AG04449 (cell line): ENCODE results near the gene LRMDA.

ENCODE experiments used
- CTCF ChIA-PET: fragments of 350-600 bp; formaldehyde crosslinking; extraction: SDS; loops from one replicate; lab custom pipeline; 2021; ENCODE audit warnings: antibody characterized with exemption; lab: Yijun Ruan, JAX
- POLR2A ChIA-PET: fragments of 400-600, 350-600 bp; formaldehyde crosslinking; extraction: SDS; loops from one replicate; lab custom pipeline; 2020; ENCODE audit warnings: antibody characterized with exemption, inconsistent platforms; lab: Yijun Ruan, JAX
- DNase-seq: peaks from one replicate; pipeline ENCODE4 v3.0.0-alpha.2; 2010; ENCODE audit warnings: low read depth, low spot score
- H3K4me3 ChIP-seq: 2 replicates; pipeline ENCODE4 v1.5.1; 2011; ENCODE audit warnings: low read depth, mild to moderate bottlenecking, control low read depth, low read length
- TF ChIP-seq, protein P1 (sequence below): IDR thresholded peaks from one replicate; pipeline ENCODE4 v1.5.1; 2011; ENCODE audit warnings: mild to moderate bottlenecking, moderate library complexity, low read length, control low read depth, inconsistent platforms; ENCODE audit not compliant: insufficient read depth; ENCODE audit errors: missing control alignments

Gene LRMDA

DNA sequence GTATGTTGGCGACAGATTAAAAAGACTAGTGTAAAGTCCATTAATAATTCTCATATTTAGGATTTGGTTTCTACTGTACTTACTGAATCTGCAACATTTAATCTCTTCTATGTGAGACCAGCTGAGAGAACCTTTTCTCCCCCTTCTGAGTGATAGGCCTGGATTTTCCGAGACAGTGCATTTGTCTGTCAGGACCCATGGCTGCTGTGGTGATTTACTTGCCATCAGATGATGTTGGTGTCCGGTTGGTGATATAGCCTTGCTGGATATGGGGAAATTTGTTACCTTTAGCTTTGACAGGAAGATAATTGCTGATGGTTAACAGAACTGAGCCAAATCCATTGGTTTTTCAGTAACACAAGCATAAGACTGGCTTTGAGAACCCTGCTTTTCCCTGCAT lies 517.2 kb downstream of the LRMDA start:
- TF ChIP-seq, protein P1, sequence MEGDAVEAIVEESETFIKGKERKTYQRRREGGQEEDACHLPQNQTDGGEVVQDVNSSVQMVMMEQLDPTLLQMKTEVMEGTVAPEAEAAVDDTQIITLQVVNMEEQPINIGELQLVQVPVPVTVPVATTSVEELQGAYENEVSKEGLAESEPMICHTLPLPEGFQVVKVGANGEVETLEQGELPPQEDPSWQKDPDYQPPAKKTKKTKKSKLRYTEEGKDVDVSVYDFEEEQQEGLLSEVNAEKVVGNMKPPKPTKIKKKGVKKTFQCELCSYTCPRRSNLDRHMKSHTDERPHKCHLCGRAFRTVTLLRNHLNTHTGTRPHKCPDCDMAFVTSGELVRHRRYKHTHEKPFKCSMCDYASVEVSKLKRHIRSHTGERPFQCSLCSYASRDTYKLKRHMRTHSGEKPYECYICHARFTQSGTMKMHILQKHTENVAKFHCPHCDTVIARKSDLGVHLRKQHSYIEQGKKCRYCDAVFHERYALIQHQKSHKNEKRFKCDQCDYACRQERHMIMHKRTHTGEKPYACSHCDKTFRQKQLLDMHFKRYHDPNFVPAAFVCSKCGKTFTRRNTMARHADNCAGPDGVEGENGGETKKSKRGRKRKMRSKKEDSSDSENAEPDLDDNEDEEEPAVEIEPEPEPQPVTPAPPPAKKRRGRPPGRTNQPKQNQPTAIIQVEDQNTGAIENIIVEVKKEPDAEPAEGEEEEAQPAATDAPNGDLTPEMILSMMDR, result no peak
- ChIA-PET POLR2A (no interaction called here), CTCF (no interaction called here)
- no peak overlapping the region for H3K4me3 ChIP-seq
- DNase-seq, result no peak

GRCh38 chr10:75950307-75950706 lies 518.9 kb downstream of the LRMDA start:
- TF ChIP-seq, protein P1, result no peak
- DNase-seq, result no peak
- ChIA-PET CTCF (no interaction called here), POLR2A (no interaction called here)
- H3K4me3 ChIP-seq, result no peak overlapping the region

DNA sequence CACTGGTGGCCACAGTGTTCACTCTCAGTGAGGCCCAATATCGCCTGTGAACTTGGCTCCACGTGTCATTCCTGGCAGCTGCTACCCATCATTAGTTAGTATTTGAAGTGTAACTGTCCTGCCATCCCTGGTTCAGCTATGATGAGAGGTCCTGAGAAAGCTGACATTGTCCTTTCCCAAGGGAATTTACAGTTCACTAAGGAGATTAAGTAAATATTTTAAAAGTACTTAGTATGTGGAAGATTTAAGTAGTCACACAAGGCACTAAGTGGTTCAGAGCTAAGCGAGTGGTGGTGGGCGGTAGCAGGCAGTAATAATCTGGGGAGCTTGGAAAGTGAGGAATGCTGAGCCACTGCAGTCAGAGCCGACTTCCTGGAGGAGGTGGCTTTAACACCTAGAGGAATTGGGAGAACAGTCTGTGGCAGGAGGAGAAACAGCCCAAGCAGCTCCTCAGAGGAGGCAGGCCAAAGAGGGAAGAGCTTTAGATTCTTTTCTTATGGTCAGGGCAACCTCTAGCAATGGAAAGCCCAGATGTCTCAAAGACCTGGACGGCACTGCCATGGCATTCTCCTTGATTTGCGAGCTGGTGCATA lies 519.7 kb downstream of the LRMDA start:
- CTCF ChIA-PET, result no interaction called here
- TF ChIP-seq, protein P1, result no peak
- H3K4me3 ChIP-seq, result no peak overlapping the region
- DNase-seq, result no peak
- POLR2A ChIA-PET, result no interaction called here

DNA sequence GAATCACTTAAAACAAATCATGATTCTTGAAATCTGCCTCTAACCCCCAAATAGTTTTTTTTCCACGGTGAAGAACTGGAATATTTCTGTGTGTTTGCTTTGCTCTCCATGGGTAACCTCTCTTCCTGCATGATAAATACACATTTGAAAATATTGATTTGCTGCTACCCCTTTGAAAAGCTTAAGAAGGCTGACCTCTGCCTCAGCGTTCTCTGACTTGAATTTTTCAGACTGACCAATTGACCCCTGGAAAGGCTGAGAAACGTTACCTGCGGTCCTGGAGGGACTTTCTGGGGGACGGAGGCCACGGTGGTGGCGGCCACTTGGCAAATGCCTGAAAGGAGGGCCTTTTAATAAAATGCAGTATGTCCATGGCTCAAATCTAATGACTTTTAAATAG lies 520.2 kb downstream of the LRMDA start:
- no peak for DNase-seq
- ChIA-PET POLR2A (no interaction called here), CTCF (no interaction called here)
- TF ChIP-seq, protein P1, result no peak
- H3K4me3 ChIP-seq, result no peak overlapping the region

- TF ChIP-seq, protein P1, result no peak
- POLR2A ChIA-PET, result no interaction called here
- CTCF ChIA-PET, result no interaction called here
These were observed 520.7 kb downstream of the LRMDA start for GRCh38 chr10:75952093-75952492.

GRCh38 chr10:75954486-75954885 lies 523.1 kb downstream of the LRMDA start:
- POLR2A ChIA-PET, result no interaction called here

More at GRCh38 chr10:75952093-75952492, 520.7 kb downstream of the LRMDA start:
- no peak for DNase-seq
- no peak overlapping the region for H3K4me3 ChIP-seq

More at GRCh38 chr10:75954486-75954885, 523.1 kb downstream of the LRMDA start:
- CTCF ChIA-PET, result no interaction called here
- TF ChIP-seq, protein P1, result no peak
- H3K4me3 ChIP-seq, result no peak overlapping the region
- DNase-seq, result no peak
